Retinal pigment epithelial cell (primary cell): ENCODE results near the gene RNU2-1.
"Not testable (repeated sequence)": the region's sequence is repeated elsewhere in the genome, so short reads cannot be mapped to it uniquely, and the experiment has no call there.

ENCODE experiments used
- DNase-seq: peaks from one replicate; pipeline ENCODE4 v3.0.0-alpha.2; 2010; ENCODE audit warnings: low read depth
- H3K4me3 ChIP-seq: 2 replicates; pipeline ENCODE4 v1.5.1; 2011; ENCODE audit warnings: mild to moderate bottlenecking, low read length, control low read depth, moderate library complexity
- CTCF ChIP-seq: conservative IDR thresholded peaks from 2 replicates; pipeline ENCODE4 v1.5.1; 2011; ENCODE audit warnings: low read depth, low read length, control low read depth, inconsistent platforms

The RNU2-1 gene

GRCh38 chr17:43233877-43234276, at the start of gene RNU2-1:
RNU2-1 (minus strand) TSS chr17:43233977.
- DNase-seq, H3K4me3 ChIP-seq: not testable (repeated sequence)

GRCh38 chr17:43272914-43273313, 39.1 kb upstream of the RNU2-1 start:
- DNase-seq = not testable (repeated sequence)

GRCh38 chr17:43272483-43272882, 38.7 kb upstream of the RNU2-1 start:
- not testable (repeated sequence) for H3K4me3 ChIP-seq, DNase-seq

More at GRCh38 chr17:43272914-43273313, 39.1 kb upstream of the RNU2-1 start:
- not testable (repeated sequence) for H3K4me3 ChIP-seq

GRCh38 chr17:43270552-43271504, 37.1 kb upstream of the RNU2-1 start:
- not testable (repeated sequence) for H3K4me3 ChIP-seq, DNase-seq

GRCh38 chr17:43246456-43246855, 12.7 kb upstream of the RNU2-1 start:
- H3K4me3 ChIP-seq, DNase-seq: not testable (repeated sequence)

GRCh38 chr17:43240596-43241352, 7.0 kb upstream of the RNU2-1 start:
- DNase-seq, H3K4me3 ChIP-seq: not testable (repeated sequence)

- H3K4me3 ChIP-seq, DNase-seq: not testable (repeated sequence)
Observed at GRCh38 chr17:43239597-43239996, 5.8 kb upstream of the RNU2-1 start.

- not testable (repeated sequence) for DNase-seq, H3K4me3 ChIP-seq
Observed at GRCh38 chr17:43233263-43233662, 514 bp downstream of the RNU2-1 start.

GRCh38 chr17:43232021-43232699, 1.6 kb downstream of the RNU2-1 start:
- H3K4me3 ChIP-seq, DNase-seq: not testable (repeated sequence)

GRCh38 chr17:43231205-43232020, 2.4 kb downstream of the RNU2-1 start:
- not testable (repeated sequence) for H3K4me3 ChIP-seq, DNase-seq

- not testable (repeated sequence) for DNase-seq
Observed at GRCh38 chr17:43228020-43228782, 5.6 kb downstream of the RNU2-1 start, which contains the start of gene CCDC200. CCDC200 (minus strand) TSS chr17:43228623; CDS start chr17:43228554, 69 bp downstream.

GRCh38 chr17:43226393-43226792, 7.4 kb downstream of the RNU2-1 start:
- DNase-seq = no peak
- TF ChIP-seq CTCF = no peak

More at GRCh38 chr17:43228020-43228782, 5.6 kb downstream of the RNU2-1 start, which contains the start of gene CCDC200:
- H3K4me3 ChIP-seq = not testable (repeated sequence)

More at GRCh38 chr17:43226393-43226792, 7.4 kb downstream of the RNU2-1 start:
- H3K4me3 ChIP-seq = no peak overlapping the region
